NCI-H510A treated with DMSO at 0.1 percent for 48 hours (cell line): ENCODE measurements around the gene CXorf51A.
"Not testable (repeated sequence)": the region's sequence is repeated elsewhere in the genome, so short reads cannot be mapped to it uniquely, and the experiment has no call there.

Experiments used
- DNase-seq: peaks from one replicate; lab custom pipeline; 2025; lab: John Stamatoyannopoulos, UW

The CXorf51A gene

GRCh38 chrX:146814644-146815043 lies at the start of gene CXorf51A:
CXorf51A (minus strand) TSS chrX:146814744; CDS start chrX:146814723, 21 bp downstream.
- DNase-seq: not testable (repeated sequence)

DNA sequence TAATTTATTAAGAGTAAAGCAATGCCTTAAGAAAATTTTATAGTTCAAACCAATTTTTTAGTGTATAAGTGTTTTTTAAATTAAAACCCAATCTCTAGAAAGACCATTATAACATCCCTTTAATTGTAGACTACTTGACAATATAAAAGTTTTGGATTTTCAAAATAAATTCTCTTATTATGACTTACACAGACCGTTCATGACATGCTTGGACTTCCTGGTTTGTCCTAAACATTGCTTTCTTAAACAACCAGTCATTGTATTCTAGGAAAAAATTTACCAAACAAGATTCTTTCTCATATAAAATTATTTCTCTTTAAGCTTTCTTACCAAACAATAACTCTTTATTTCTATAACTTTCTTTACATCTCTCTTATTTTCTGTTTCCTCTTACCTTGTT lies 49.0 kb upstream of the CXorf51A start:
- DNase-seq: no peak

GRCh38 chrX:146854281-146854680 lies 39.7 kb upstream of the CXorf51A start:
- DNase-seq: no peak

- no peak for DNase-seq
Observed at GRCh38 chrX:146831994-146832393, 17.4 kb upstream of the CXorf51A start.

DNA sequence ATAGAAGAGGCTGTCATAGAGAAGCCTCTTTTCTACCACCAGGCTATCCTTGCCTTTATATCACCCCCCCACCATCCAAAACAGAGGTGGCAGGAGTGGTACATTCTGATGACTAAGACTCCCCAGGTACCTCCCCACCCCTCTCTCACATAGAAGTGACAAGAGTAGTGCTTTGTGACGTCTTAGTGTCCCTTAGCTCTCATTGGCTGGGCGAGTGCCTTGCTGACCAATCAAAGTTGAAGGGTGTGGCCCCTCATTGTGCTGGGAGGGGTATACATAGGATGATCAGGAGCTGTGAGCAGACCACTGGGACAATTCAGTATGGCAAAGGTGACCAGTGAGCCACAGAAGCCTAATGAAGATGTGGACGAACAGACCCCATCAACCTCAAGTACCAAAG lies 5.1 kb downstream of the CXorf51A start, which contains the start of gene CXorf51B:
TSS of gene CXorf51B (plus strand) at position 301 of the 400 bp plus-strand sequence. CDS start at position 322, 21 bp downstream.
- not testable (repeated sequence) for DNase-seq
